Activated naive CD4-positive, alpha-beta T cell treated with anti-CD3 and anti-CD28 coated beads for 36 hours (primary cell): ENCODE measurements around the gene DBI. TPM values are rescaled to one million over a fixed set of nuclear protein-coding genes. Genes with fewer than 3 reads are reported as not detected.

Experiments used
- total RNA-seq, 2 experiments: library from RNA; stranded (reverse); gene quantifications; one replicate each; pipeline ENCODE4 v1.2.3, GENCODE V29; 2021

The DBI gene
- total RNA-seq, 2 experiments from 2014 or later: 133 to 134 TPM

Other genes with a start within 250 kb of the DBI start
- not detected for gene C1QL2, start 208.2 kb upstream of the DBI start, total RNA-seq
- under 1 TPM; 0.07 TPM for gene STEAP3, start 143.1 kb upstream of the DBI start, total RNA-seq
- 10 to 100 TPM in 1 of 2 experiments, 1 to 10 TPM in 1; 9.5 to 11.1 TPM for gene C2orf76, start 143 bp upstream of the DBI start, total RNA-seq
- not detected for gene TMEM37, start 64.9 kb downstream of the DBI start, total RNA-seq
- not detected for gene SCTR, start 157.5 kb downstream of the DBI start, total RNA-seq
- not detected for gene CFAP221, start 177.5 kb downstream of the DBI start, total RNA-seq